Measurements from ENCODE around the gene CLIC5.

CLIC5 gene

GRCh38 chr6:46032110-46032998 is 16.7 kb upstream of the CLIC5 start:
- DNase-seq: no peak

GRCh38 chr6:46029602-46030001 is 13.9 kb upstream of the CLIC5 start:
- DNase-seq: no peak

GRCh38 chr6:46026307-46026706 is 10.6 kb upstream of the CLIC5 start:
- DNase-seq: no peak

GRCh38 chr6:46025573-46025972 is 9.9 kb upstream of the CLIC5 start:
- no peak for DNase-seq

GRCh38 chr6:46024124-46024769 is 8.6 kb upstream of the CLIC5 start:
- no peak for DNase-seq

GRCh38 chr6:46023216-46023915 is 7.7 kb upstream of the CLIC5 start:
- no peak for DNase-seq

- DNase-seq: no peak
These were observed 6.7 kb upstream of the CLIC5 start for GRCh38 chr6:46022106-46022948.

- DNase-seq: no peak
These were observed 2.1 kb upstream of the CLIC5 start for GRCh38 chr6:46017726-46018125.

- no peak for DNase-seq
These were observed 476 bp upstream of the CLIC5 start for GRCh38 chr6:46016063-46016608.

- peak; percentile 41 to 82 for DNase-seq
These were observed 1.0 kb downstream of the CLIC5 start for GRCh38 chr6:46014511-46015118.

- DNase-seq: no peak
These were observed 1.6 kb downstream of the CLIC5 start for GRCh38 chr6:46014046-46014445.

GRCh38 chr6:46013639-46014038 is 2.0 kb downstream of the CLIC5 start:
- no peak for DNase-seq

GRCh38 chr6:46012834-46013233 is 2.8 kb downstream of the CLIC5 start:
- no peak for DNase-seq

- peak in 1 of 2 experiments; percentile 64 for DNase-seq
These were observed 4.2 kb downstream of the CLIC5 start for GRCh38 chr6:46011188-46012085.

GRCh38 chr6:46010771-46011170 is 4.9 kb downstream of the CLIC5 start:
- DNase-seq: no peak

GRCh38 chr6:46010270-46010669 is 5.4 kb downstream of the CLIC5 start:
- no peak for DNase-seq

GRCh38 chr6:46002264-46002663 is 13.4 kb downstream of the CLIC5 start:
- DNase-seq: no peak

GRCh38 chr6:46000905-46001304 is 14.8 kb downstream of the CLIC5 start:
- no peak for DNase-seq

GRCh38 chr6:45998524-45998923 is 17.1 kb downstream of the CLIC5 start:
- no peak for DNase-seq

- DNase-seq: no peak
These were observed 17.7 kb downstream of the CLIC5 start for GRCh38 chr6:45997875-45998506.

Data from NCI-H526 (cell line).